Vagina (tissue), 2 donors: ENCODE results near the gene GNL1.

Experiments
- CTCF ChIP-seq, 3 experiments: fragments of 450-650 bp in 2 of 3; fragments of 200-600 bp in 1 of 3; sonication (generic) in 1 of 3; IDR thresholded peaks; one replicate each; pipeline ENCODE4 v1.5.1; 2017 to 2019; ENCODE audit warnings: antibody characterized with exemption in 3 of 3, mild to moderate bottlenecking in 2 of 3, moderate library complexity in 2 of 3
- POLR2A ChIP-seq, 2 donors: fragments of 450-650 bp; IDR thresholded peaks; one replicate each; pipeline ENCODE4 v1.6.1; 2017; ENCODE audit warnings: antibody characterized with exemption in 2 of 2, mild to moderate bottlenecking in 2 of 2, moderate library complexity in 2 of 2

- no peak for TF ChIP-seq CTCF (IDR thresholded peaks at IDR 0.05)
- TF ChIP-seq POLR2A (IDR thresholded peaks at IDR 0.05) = no peak
Observed at GRCh38 chr6:30547454-30547853, 8.8 kb downstream of the GNL1 start.
